ENCODE measurements around the gene CCL4. TPM values are rescaled to one million over a fixed set of nuclear protein-coding genes. Genes with fewer than 3 reads are reported as not detected.
"Not testable (repeated sequence)": the region's sequence is repeated elsewhere in the genome, so short reads cannot be mapped to it uniquely, and the experiment has no call there.

CCL4 gene
- total and polyA plus RNA-seq, 2 donors (not counting 1 experiment from before 2014, with no cell fraction given): not detected

- Histone ChIP-seq H4K20me1 (ENCODE audit: control insufficient read depth, extremely low read depth, insufficient read depth, low read length) (no peaks in the 10 kb centered on the region), H3K79me2 (ENCODE audit: control insufficient read depth, insufficient read depth, low read length) (no peaks in the 10 kb centered on the region), H3K36me3 (ENCODE audit: control insufficient read depth, insufficient read depth, low read length) (no peaks in the 10 kb centered on the region), H3K27me3 (ENCODE audit: control insufficient read depth, insufficient read depth, low read length) (no peaks in the 10 kb centered on the region), H3K4me2 (ENCODE audit: extremely low read depth, insufficient read depth, low read length) (no peak overlapping the region), H3K27ac (ENCODE audit: insufficient read depth, low read length) (no peak overlapping the region), H2AFZ (ENCODE audit: low read length) (no peak overlapping the region), H3K9ac (ENCODE audit: insufficient read depth, low read length) (no peak overlapping the region), H3K4me3 (replicated peaks in 1 of 4; ENCODE audit: control extremely low read depth in 1 of 4, insufficient read depth in 1 of 4, low read depth in 3 of 4, low read length in 4 of 4) (no peak overlapping the region), H3K4me1 (ENCODE audit: control insufficient read depth, extremely low read depth, insufficient read depth, low read length) (no peaks in the 10 kb centered on the region), H3K9me3 (ENCODE audit: control insufficient read depth, insufficient read depth, low read depth, low read length) (no peaks in the 10 kb centered on the region)
- no peak for TF ChIP-seq EZH2 (IDR thresholded peaks at IDR 0.05; ENCODE audit: low read length, missing control alignments)
- TF ChIP-seq, protein P1, sequence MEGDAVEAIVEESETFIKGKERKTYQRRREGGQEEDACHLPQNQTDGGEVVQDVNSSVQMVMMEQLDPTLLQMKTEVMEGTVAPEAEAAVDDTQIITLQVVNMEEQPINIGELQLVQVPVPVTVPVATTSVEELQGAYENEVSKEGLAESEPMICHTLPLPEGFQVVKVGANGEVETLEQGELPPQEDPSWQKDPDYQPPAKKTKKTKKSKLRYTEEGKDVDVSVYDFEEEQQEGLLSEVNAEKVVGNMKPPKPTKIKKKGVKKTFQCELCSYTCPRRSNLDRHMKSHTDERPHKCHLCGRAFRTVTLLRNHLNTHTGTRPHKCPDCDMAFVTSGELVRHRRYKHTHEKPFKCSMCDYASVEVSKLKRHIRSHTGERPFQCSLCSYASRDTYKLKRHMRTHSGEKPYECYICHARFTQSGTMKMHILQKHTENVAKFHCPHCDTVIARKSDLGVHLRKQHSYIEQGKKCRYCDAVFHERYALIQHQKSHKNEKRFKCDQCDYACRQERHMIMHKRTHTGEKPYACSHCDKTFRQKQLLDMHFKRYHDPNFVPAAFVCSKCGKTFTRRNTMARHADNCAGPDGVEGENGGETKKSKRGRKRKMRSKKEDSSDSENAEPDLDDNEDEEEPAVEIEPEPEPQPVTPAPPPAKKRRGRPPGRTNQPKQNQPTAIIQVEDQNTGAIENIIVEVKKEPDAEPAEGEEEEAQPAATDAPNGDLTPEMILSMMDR (conservative IDR thresholded peaks at IDR 0.05 in 1 of 2, IDR thresholded peaks at IDR 0.05 in 1 of 2; ENCODE audit: low read depth in 1 of 2, low read length in 2 of 2): no peak
- DNase-seq (ENCODE audit: low read depth in 2 of 2): no peak
These were observed 8.9 kb upstream of the CCL4 start for GRCh38 chr17:36094746-36095145.

DNA sequence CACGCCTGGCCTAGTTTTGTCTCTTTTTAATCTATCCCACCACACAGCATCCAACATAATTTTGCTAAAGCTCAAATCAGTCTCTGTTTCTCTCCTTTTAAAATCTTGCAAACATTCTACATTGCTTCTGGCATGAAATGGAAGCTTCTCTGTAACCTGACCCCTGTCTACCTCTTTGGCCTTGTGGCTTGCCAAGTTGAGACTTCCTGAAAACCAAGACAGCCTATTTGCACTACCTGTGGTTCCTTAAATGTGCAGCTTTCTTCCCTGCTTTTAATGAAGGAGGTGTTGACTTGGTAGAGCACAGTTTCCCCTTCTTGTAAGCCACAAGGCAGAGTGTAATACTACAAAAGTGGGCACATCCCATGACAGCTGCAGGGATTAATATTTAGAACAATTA is 7.6 kb upstream of the CCL4 start:
- no peak overlapping the region for H3K27ac ChIP-seq (ENCODE audit: insufficient read depth, low read length)
- no peaks in the 10 kb centered on the region for H3K27me3 ChIP-seq (ENCODE audit: control insufficient read depth, insufficient read depth, low read length)
- H4K20me1 ChIP-seq (ENCODE audit: control insufficient read depth, extremely low read depth, insufficient read depth, low read length): no peaks in the 10 kb centered on the region
- H3K36me3 ChIP-seq (ENCODE audit: control insufficient read depth, insufficient read depth, low read length): no peaks in the 10 kb centered on the region
- TF ChIP-seq, protein P1 (conservative IDR thresholded peaks at IDR 0.05 in 1 of 2, IDR thresholded peaks at IDR 0.05 in 1 of 2; ENCODE audit: low read depth in 1 of 2, low read length in 2 of 2): no peak
- no peak for TF ChIP-seq EZH2 (IDR thresholded peaks at IDR 0.05; ENCODE audit: low read length, missing control alignments)
- H3K4me2 ChIP-seq (ENCODE audit: extremely low read depth, insufficient read depth, low read length): no peak overlapping the region
- H3K9me3 ChIP-seq (ENCODE audit: control insufficient read depth, insufficient read depth, low read depth, low read length): no peaks in the 10 kb centered on the region
- H3K4me1 ChIP-seq (ENCODE audit: control insufficient read depth, extremely low read depth, insufficient read depth, low read length): no peaks in the 10 kb centered on the region
- no peak overlapping the region for H3K4me3 ChIP-seq (replicated peaks in 1 of 4; ENCODE audit: control extremely low read depth in 1 of 4, insufficient read depth in 1 of 4, low read depth in 3 of 4, low read length in 4 of 4)
- no peak overlapping the region for H2AFZ ChIP-seq (ENCODE audit: low read length)
- no peak for DNase-seq (ENCODE audit: low read depth in 2 of 2)
- no peak overlapping the region for H3K9ac ChIP-seq (ENCODE audit: insufficient read depth, low read length)
- no peaks in the 10 kb centered on the region for H3K79me2 ChIP-seq (ENCODE audit: control insufficient read depth, insufficient read depth, low read length)

- H3K9me3 ChIP-seq (ENCODE audit: control insufficient read depth, insufficient read depth, low read depth, low read length); H3K4me3 ChIP-seq (replicated peaks in 1 of 4; ENCODE audit: control extremely low read depth in 1 of 4, insufficient read depth in 1 of 4, low read depth in 3 of 4, low read length in 4 of 4); H3K9ac ChIP-seq (ENCODE audit: insufficient read depth, low read length); DNase-seq (ENCODE audit: low read depth in 2 of 2); H3K36me3 ChIP-seq (ENCODE audit: control insufficient read depth, insufficient read depth, low read length); H3K79me2 ChIP-seq (ENCODE audit: control insufficient read depth, insufficient read depth, low read length); H3K27me3 ChIP-seq (ENCODE audit: control insufficient read depth, insufficient read depth, low read length); H3K4me2 ChIP-seq (ENCODE audit: extremely low read depth, insufficient read depth, low read length); H2AFZ ChIP-seq (ENCODE audit: low read length); H3K27ac ChIP-seq (ENCODE audit: insufficient read depth, low read length); H4K20me1 ChIP-seq (ENCODE audit: control insufficient read depth, extremely low read depth, insufficient read depth, low read length); H3K4me1 ChIP-seq (ENCODE audit: control insufficient read depth, extremely low read depth, insufficient read depth, low read length): not testable (repeated sequence)
These were observed 4.6 kb upstream of the CCL4 start for GRCh38 chr17:36099004-36099403.

DNA sequence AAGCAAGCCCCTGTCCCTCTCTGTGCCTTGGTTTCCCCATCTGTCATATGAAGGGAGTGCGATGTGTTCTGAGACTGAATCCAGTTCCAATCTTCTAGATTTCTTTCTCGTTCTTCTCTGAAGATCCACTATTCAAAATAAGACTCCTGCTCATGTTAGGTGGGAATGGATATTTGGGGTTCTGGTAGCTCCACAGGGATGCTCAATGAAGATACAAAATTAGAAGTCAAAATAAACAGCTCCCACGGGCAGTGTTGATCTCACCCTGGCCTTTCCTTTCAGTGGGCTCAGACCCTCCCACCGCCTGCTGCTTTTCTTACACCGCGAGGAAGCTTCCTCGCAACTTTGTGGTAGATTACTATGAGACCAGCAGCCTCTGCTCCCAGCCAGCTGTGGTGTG is 619 bp downstream of the CCL4 start:
- not testable (repeated sequence) for H3K9ac ChIP-seq (ENCODE audit: insufficient read depth, low read length); H4K20me1 ChIP-seq (ENCODE audit: control insufficient read depth, extremely low read depth, insufficient read depth, low read length); H3K27me3 ChIP-seq (ENCODE audit: control insufficient read depth, insufficient read depth, low read length); DNase-seq (ENCODE audit: low read depth in 2 of 2); H3K79me2 ChIP-seq (ENCODE audit: control insufficient read depth, insufficient read depth, low read length); H3K36me3 ChIP-seq (ENCODE audit: control insufficient read depth, insufficient read depth, low read length); H3K4me1 ChIP-seq (ENCODE audit: control insufficient read depth, extremely low read depth, insufficient read depth, low read length); H2AFZ ChIP-seq (ENCODE audit: low read length); H3K27ac ChIP-seq (ENCODE audit: insufficient read depth, low read length); H3K4me2 ChIP-seq (ENCODE audit: extremely low read depth, insufficient read depth, low read length); H3K9me3 ChIP-seq (ENCODE audit: control insufficient read depth, insufficient read depth, low read depth, low read length); H3K4me3 ChIP-seq (replicated peaks in 1 of 4; ENCODE audit: control extremely low read depth in 1 of 4, insufficient read depth in 1 of 4, low read depth in 3 of 4, low read length in 4 of 4)

All from fibroblast of lung (primary cell).